Measurements from ENCODE around the gene PARP6.

The PARP6 gene

GRCh38 chr15:72235298-72235697, 37.1 kb downstream of the PARP6 start:
- TF ChIP-seq, protein P1, sequence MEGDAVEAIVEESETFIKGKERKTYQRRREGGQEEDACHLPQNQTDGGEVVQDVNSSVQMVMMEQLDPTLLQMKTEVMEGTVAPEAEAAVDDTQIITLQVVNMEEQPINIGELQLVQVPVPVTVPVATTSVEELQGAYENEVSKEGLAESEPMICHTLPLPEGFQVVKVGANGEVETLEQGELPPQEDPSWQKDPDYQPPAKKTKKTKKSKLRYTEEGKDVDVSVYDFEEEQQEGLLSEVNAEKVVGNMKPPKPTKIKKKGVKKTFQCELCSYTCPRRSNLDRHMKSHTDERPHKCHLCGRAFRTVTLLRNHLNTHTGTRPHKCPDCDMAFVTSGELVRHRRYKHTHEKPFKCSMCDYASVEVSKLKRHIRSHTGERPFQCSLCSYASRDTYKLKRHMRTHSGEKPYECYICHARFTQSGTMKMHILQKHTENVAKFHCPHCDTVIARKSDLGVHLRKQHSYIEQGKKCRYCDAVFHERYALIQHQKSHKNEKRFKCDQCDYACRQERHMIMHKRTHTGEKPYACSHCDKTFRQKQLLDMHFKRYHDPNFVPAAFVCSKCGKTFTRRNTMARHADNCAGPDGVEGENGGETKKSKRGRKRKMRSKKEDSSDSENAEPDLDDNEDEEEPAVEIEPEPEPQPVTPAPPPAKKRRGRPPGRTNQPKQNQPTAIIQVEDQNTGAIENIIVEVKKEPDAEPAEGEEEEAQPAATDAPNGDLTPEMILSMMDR (IDR thresholded peaks at IDR 0.05; ENCODE audit: low read depth, low read length), result no peak
- H3K4me3 ChIP-seq (replicated peaks in 1 of 2; ENCODE audit: low read depth in 2 of 2, low read length in 2 of 2), result no peak overlapping the region
- DNase-seq (ENCODE audit: low read depth in 2 of 2), result no peak

- no peak for DNase-seq (ENCODE audit: low read depth in 2 of 2)
- TF ChIP-seq, protein P1 (IDR thresholded peaks at IDR 0.05; ENCODE audit: low read depth, low read length), result no peak
- no peak overlapping the region for H3K4me3 ChIP-seq (replicated peaks in 1 of 2; ENCODE audit: low read depth in 2 of 2, low read length in 2 of 2)
Measured at GRCh38 chr15:72233769-72234168, 38.6 kb downstream of the PARP6 start.

DNA sequence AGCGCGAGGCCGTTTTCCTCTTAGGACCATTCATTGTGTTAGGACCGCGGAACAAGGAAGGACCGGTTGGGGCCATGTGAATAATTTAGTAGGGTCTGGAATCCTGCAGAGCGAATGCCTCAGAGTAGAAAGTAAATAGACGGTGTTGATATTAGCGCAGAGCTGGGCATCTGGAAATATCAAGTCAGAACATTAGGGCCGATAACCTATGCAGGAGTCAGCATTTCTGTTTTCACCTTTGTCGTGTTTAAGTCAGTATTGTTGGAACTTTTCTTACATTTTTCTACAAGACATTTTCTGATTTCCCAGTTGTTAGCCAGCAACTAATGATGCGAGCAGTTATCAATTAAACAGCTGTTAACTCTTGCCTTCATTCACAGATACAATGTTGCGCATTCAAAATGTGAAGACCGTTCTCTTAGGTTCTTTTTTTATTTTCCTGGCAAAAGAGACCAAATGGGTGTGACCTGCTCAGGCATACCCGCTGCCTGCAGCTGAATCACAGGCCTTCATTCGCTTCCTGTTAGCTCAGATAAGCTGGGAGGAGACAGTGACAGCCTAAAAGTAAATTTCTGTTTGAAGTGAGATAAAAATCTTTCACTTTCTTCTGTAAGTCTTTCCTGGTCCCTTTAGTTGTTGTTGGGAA, 40.4 kb downstream of the PARP6 start:
- TF ChIP-seq, protein P1 (IDR thresholded peaks at IDR 0.05; ENCODE audit: low read depth, low read length), result no peak
- peak; percentile 83 to 86 for DNase-seq (ENCODE audit: low read depth in 2 of 2)
- H3K4me3 ChIP-seq (replicated peaks in 1 of 2; ENCODE audit: low read depth in 2 of 2, low read length in 2 of 2), result peak overlapping the region; percentile 75 to 91

- peak; percentile 98 to 99 for DNase-seq (ENCODE audit: low read depth in 2 of 2)
- TF ChIP-seq, protein P1 (IDR thresholded peaks at IDR 0.05; ENCODE audit: low read depth, low read length), result no peak
- peak within 1 kb of the TSS; percentile 75 to 91 for H3K4me3 ChIP-seq (replicated peaks in 1 of 2; ENCODE audit: low read depth in 2 of 2, low read length in 2 of 2)
Measured at GRCh38 chr15:72231066-72231832, 41.1 kb downstream of the PARP6 start, which contains the start of gene PKM. TSS of gene PKM (minus strand) at chr15:72231190. CDS start at chr15:72219097, 12,093 bp downstream.

DNA sequence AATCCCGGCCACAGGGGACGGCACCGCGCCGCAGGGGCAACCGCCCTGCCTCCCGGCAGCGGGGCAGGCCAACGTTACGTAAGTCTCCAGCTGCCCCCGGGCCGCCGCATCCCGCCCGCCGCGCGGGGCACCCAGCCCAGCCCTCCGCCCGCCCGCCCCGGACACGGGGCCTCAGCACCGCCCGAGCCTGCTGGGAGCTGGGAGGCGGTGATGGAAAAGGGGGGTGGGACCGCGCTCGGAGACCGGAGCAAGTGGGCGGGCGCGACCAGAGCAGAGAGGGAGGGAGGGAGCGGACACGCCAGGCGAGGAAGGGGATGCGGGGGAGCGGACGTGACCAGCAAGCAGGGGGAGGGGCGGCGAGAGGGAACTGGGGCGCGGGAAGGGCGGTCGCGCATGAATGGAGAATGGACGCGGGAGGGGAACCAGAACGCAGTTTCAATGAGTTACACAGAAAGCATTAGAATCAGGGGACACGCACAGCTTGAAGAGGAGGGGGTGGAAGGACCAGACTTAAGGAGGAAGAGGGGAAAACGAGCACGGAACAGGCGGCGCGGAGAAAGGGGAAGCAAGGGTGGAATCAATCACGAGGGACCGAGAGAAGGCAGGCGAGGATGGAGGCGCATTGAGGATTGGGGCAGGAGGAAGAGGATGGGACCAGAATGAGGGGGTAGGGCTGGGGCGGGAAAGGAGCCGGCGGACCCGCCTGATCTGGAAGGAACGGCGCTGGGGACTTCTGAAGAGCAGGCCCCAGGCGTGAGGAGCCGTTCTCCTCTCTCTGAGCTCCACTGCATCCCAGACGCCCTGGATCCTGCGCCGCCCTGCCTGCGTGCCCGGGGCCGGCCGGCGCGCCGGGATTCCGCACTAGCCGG, 41.9 kb downstream of the PARP6 start:
- DNase-seq (ENCODE audit: low read depth in 2 of 2), result peak; percentile 89 to 96
- TF ChIP-seq, protein P1 (IDR thresholded peaks at IDR 0.05; ENCODE audit: low read depth, low read length), result no peak
- H3K4me3 ChIP-seq (replicated peaks in 1 of 2; ENCODE audit: low read depth in 2 of 2, low read length in 2 of 2), result peak overlapping the region; percentile 75 to 91

- H3K4me3 ChIP-seq (replicated peaks in 1 of 2; ENCODE audit: low read depth in 2 of 2, low read length in 2 of 2), result peak overlapping the region; percentile 75 to 91
- DNase-seq (ENCODE audit: low read depth in 2 of 2), result no peak
- TF ChIP-seq, protein P1 (IDR thresholded peaks at IDR 0.05; ENCODE audit: low read depth, low read length), result no peak
Measured at GRCh38 chr15:72229947-72230196, 42.5 kb downstream of the PARP6 start.
